ENCODE data around the gene PCBP3. TPM values are rescaled to one million over a fixed set of nuclear protein-coding genes. Genes with fewer than 3 reads are reported as not detected.

PCBP3 gene
- total RNA-seq, 1 donor from 2014 or later: 5.0 TPM

DNA sequence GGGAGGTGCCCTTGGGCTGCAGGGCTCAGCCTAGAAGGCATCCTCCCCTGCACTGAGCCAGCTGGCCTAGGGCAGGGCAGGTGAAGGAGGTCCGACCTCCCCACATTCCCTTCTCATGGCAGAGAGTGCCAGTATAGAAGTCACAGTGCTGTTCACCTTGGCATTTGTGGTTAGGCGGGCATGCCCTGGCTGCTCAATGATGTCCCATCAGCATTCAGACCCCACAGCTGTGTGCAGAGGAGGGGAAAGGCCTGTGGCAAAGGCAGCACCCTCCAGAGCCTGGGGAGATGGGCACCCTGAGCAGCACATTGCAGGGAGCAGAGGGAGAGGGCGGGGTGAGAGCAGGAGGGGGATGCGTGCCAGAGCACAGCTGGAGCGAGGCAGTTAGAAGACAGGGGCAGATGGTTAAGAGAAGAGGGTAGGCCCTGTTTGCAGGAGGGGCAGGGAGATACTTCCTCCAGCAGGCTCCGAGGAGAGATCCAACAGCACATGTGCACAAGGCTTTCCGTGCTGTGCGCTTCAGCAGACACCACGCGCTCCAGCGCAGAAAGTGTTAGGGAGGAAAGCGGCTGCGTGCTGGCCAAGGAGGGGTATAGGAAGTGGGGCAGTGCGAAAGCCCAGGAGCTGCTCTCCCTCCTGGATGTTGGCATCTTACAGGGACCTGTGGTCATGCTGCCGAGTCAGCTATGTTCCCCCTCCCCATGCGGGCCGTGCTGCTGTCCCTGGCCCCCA, 294.4 kb downstream of the PCBP3 start:
- no peak overlapping the region for H3K4me3 Mint-ChIP-seq
- no peaks in the 10 kb centered on the region for H3K9me3 Mint-ChIP-seq
- H3K27ac Mint-ChIP-seq: no peak overlapping the region
- H3K27me3 Mint-ChIP-seq (ENCODE audit: low read depth): peaks cover 15% of the 10 kb centered on the region
- H3K4me1 Mint-ChIP-seq: peaks cover 10% of the 10 kb centered on the region
- no peaks in the 10 kb centered on the region for H3K36me3 Mint-ChIP-seq
- TF ChIP-seq, protein P1, sequence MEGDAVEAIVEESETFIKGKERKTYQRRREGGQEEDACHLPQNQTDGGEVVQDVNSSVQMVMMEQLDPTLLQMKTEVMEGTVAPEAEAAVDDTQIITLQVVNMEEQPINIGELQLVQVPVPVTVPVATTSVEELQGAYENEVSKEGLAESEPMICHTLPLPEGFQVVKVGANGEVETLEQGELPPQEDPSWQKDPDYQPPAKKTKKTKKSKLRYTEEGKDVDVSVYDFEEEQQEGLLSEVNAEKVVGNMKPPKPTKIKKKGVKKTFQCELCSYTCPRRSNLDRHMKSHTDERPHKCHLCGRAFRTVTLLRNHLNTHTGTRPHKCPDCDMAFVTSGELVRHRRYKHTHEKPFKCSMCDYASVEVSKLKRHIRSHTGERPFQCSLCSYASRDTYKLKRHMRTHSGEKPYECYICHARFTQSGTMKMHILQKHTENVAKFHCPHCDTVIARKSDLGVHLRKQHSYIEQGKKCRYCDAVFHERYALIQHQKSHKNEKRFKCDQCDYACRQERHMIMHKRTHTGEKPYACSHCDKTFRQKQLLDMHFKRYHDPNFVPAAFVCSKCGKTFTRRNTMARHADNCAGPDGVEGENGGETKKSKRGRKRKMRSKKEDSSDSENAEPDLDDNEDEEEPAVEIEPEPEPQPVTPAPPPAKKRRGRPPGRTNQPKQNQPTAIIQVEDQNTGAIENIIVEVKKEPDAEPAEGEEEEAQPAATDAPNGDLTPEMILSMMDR (IDR thresholded peaks at IDR 0.05; ENCODE audit: unreplicated experiment): no peak
- no peak for DNase-seq (ENCODE audit: low spot score in 2 of 2, unreplicated experiment in 2 of 2)

DNA sequence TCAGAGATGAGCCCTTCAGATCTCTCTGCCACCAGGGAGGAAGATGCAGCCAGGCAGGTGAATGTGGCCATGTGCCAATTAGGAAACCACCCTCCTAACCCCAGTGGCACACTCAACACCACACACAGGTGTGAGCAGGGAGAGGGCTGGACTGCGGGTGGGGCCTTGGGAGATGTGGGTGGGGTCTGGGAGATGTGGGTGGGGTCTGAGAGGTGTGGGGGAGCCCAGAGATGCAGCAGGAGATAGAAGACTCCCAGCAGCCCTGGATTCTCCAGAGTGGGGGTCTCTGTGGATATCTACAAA, 294.9 kb downstream of the PCBP3 start:
- H3K9me3 Mint-ChIP-seq: no peaks in the 10 kb centered on the region
- TF ChIP-seq, protein P1 (IDR thresholded peaks at IDR 0.05; ENCODE audit: unreplicated experiment): no peak
- no peak overlapping the region for H3K4me3 Mint-ChIP-seq
- peaks cover 10% of the 10 kb centered on the region for H3K4me1 Mint-ChIP-seq
- H3K36me3 Mint-ChIP-seq: no peaks in the 10 kb centered on the region
- H3K27ac Mint-ChIP-seq: no peak overlapping the region
- no peak for DNase-seq (ENCODE audit: low spot score in 2 of 2, unreplicated experiment in 2 of 2)
- H3K27me3 Mint-ChIP-seq (ENCODE audit: low read depth): peaks cover 10% of the 10 kb centered on the region

DNA sequence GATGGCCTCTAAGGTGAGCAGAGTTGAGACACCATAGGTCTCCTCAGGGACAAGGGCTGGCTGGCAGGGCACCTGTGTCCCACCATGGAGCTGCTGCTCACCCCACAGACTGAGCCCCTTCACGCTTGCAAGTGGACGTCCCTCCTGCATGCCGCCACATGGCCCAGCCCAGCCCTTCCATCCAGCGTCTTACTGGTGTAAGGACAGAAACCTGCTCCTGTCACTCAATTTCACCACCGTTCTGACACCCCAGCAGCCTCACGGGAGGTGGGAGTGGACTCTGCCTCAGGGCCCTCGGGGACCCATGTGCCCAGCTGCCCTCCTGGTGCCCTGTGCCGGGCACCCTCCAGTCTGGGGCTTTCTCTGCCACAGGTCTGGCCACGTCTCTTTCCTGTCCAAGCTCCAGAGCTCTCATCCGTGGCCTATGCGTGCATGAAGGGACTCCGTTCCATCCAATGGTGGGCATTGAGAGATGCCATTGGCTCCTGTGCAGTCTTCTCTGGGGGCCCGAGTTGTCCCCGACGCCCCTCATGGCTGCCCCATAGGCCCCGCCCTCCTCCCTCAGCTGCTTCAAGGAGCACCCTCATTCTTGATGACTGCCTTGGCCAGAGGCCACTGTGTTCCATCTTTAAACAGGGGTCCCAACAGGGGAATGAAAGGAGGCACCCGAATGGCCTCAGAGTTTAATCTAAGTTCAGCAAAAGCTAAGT, 295.4 kb downstream of the PCBP3 start:
- no peak for DNase-seq (ENCODE audit: low spot score in 2 of 2, unreplicated experiment in 2 of 2)
- no peaks in the 10 kb centered on the region for H3K36me3 Mint-ChIP-seq
- H3K4me1 Mint-ChIP-seq: peaks cover 10% of the 10 kb centered on the region
- no peaks in the 10 kb centered on the region for H3K9me3 Mint-ChIP-seq
- no peak overlapping the region for H3K4me3 Mint-ChIP-seq
- H3K27me3 Mint-ChIP-seq (ENCODE audit: low read depth): peaks cover 10% of the 10 kb centered on the region
- TF ChIP-seq, protein P1 (IDR thresholded peaks at IDR 0.05; ENCODE audit: unreplicated experiment): no peak
- no peak overlapping the region for H3K27ac Mint-ChIP-seq

DNA sequence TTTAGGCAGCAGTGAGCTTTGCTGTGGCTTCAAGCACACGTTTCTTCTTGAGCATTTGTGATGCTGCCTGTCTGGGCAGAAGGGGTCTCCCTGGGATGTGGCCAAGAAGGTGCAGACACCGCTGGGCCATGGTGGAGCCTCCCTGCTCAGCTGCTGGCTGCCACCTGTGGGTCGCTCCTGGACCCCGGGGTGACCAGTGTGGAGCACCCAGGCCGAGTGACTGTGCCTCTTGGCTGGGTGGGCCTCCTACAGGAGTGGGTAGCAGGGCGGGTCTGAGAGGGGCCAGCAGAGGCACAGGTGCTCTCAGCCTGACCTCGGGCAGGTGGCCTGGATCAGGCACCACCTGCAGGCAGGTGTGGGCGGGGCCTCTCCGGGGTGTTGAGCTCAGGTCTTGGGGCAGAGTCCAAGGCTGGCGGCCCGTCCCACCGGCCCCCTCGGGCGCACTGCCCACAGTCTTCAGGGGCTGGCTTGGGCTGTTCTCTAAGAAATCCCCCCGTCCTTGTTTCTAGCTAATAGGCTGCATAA, 296.1 kb downstream of the PCBP3 start:
- no peaks in the 10 kb centered on the region for H3K36me3 Mint-ChIP-seq
- H3K4me3 Mint-ChIP-seq: no peak overlapping the region
- H3K4me1 Mint-ChIP-seq: peaks cover 7% of the 10 kb centered on the region
- H3K27me3 Mint-ChIP-seq (ENCODE audit: low read depth): peaks cover 10% of the 10 kb centered on the region
- no peak for DNase-seq (ENCODE audit: low spot score in 2 of 2, unreplicated experiment in 2 of 2)
- TF ChIP-seq, protein P1 (IDR thresholded peaks at IDR 0.05; ENCODE audit: unreplicated experiment): no peak
- H3K9me3 Mint-ChIP-seq: no peaks in the 10 kb centered on the region
- no peak overlapping the region for H3K27ac Mint-ChIP-seq

DNA sequence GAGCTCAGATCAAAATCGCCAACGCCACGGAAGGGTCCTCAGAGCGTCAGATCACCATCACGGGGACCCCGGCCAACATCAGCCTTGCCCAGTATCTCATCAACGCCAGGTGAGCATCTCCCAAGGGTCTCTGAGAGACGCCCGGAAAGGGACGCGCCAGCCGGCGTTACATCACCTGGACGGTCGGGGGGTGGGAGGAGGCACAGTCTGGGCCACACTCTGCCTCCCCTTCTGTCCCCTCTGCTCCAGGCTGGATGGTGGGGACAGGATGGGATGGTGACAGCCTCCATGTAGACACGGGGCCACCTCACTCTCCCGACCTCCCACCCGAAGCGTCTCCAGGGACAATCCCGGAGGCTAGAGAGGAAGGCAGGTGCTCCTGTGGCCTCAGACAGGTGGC, 296.6 kb downstream of the PCBP3 start:
- no peak for DNase-seq (ENCODE audit: low spot score in 2 of 2, unreplicated experiment in 2 of 2)
- peaks cover 7% of the 10 kb centered on the region for H3K4me1 Mint-ChIP-seq
- H3K36me3 Mint-ChIP-seq: no peaks in the 10 kb centered on the region
- no peaks in the 10 kb centered on the region for H3K9me3 Mint-ChIP-seq
- TF ChIP-seq, protein P1 (IDR thresholded peaks at IDR 0.05; ENCODE audit: unreplicated experiment): no peak
- H3K27me3 Mint-ChIP-seq (ENCODE audit: low read depth): peaks cover 10% of the 10 kb centered on the region
- no peak overlapping the region for H3K27ac Mint-ChIP-seq
- H3K4me3 Mint-ChIP-seq: no peak overlapping the region

Measured in mesothelial cell of epicardium (in vitro differentiated cells).